RWPE2 (cell line): ENCODE data around the gene FNDC3B.

Source experiments
- ATAC-seq: fragments of 200-7000 bp; cut with Tn5 transposase; 3 replicates; pipeline ENCODE4 v1.9.1; 2021; ENCODE audit warnings: low read depth
- DNase-seq: peaks from one replicate; pipeline ENCODE4 v3.0.0-alpha.2; 2020; ENCODE audit warnings: low spot score
- H3K27ac ChIP-seq: fragments of 450-650 bp; 2 replicates; pipeline ENCODE4 v1.5.1; 2017; ENCODE audit warnings: mild to moderate bottlenecking; ENCODE audit not compliant: poor library complexity, severe bottlenecking
- H3K27me3 ChIP-seq: fragments of 250-450 bp; sonication (Bioruptor Pico); 2 replicates; pipeline ENCODE4 v1.5.1; 2021; ENCODE audit warnings: mild to moderate bottlenecking, moderate library complexity; ENCODE audit not compliant: insufficient read depth, poor library complexity, severe bottlenecking
- H3K36me3 ChIP-seq: fragments of 250-450 bp; sonication (Bioruptor Pico); 2 replicates; pipeline ENCODE4 v1.5.1; 2020; ENCODE audit warnings: low read depth, mild to moderate bottlenecking, moderate library complexity
- H3K4me1 ChIP-seq: fragments of 250-450 bp; sonication (Bioruptor Pico); 2 replicates; pipeline ENCODE4 v1.5.1; 2021; ENCODE audit warnings: mild to moderate bottlenecking, moderate library complexity; ENCODE audit not compliant: insufficient read depth, poor library complexity, severe bottlenecking
- H3K4me3 ChIP-seq: fragments of 250-450 bp; sonication (Bioruptor Pico); 2 replicates; pipeline ENCODE4 v1.5.1; 2021; ENCODE audit warnings: mild to moderate bottlenecking, moderate library complexity; ENCODE audit not compliant: severe bottlenecking
- H3K9me3 ChIP-seq: fragments of 250-450 bp; sonication (Bioruptor Pico); 2 replicates; pipeline ENCODE4 v1.5.1; 2021; ENCODE audit warnings: mild to moderate bottlenecking, moderate library complexity; ENCODE audit not compliant: severe bottlenecking
- TF ChIP-seq, protein P1 (sequence below): fragments of 450-650 bp; IDR thresholded peaks from one replicate; pipeline ENCODE4 v1.5.1; 2017; ENCODE audit warnings: mild to moderate bottlenecking, moderate library complexity; ENCODE audit not compliant: poor library complexity, severe bottlenecking

The FNDC3B gene

GRCh38 chr3:172274906-172275305 is 235.5 kb downstream of the FNDC3B start:
- Histone ChIP-seq H3K27me3 (no peaks in the 10 kb centered on the region), H3K9me3 (no peaks in the 10 kb centered on the region), H3K27ac (no peak overlapping the region), H3K36me3 (peaks cover 49% of the 10 kb centered on the region), H3K4me1 (peaks cover 7% of the 10 kb centered on the region), H3K4me3 (no peak overlapping the region)
- ATAC-seq (no peak), DNase-seq (no peak)
- TF ChIP-seq, protein P1, sequence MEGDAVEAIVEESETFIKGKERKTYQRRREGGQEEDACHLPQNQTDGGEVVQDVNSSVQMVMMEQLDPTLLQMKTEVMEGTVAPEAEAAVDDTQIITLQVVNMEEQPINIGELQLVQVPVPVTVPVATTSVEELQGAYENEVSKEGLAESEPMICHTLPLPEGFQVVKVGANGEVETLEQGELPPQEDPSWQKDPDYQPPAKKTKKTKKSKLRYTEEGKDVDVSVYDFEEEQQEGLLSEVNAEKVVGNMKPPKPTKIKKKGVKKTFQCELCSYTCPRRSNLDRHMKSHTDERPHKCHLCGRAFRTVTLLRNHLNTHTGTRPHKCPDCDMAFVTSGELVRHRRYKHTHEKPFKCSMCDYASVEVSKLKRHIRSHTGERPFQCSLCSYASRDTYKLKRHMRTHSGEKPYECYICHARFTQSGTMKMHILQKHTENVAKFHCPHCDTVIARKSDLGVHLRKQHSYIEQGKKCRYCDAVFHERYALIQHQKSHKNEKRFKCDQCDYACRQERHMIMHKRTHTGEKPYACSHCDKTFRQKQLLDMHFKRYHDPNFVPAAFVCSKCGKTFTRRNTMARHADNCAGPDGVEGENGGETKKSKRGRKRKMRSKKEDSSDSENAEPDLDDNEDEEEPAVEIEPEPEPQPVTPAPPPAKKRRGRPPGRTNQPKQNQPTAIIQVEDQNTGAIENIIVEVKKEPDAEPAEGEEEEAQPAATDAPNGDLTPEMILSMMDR: no peak

GRCh38 chr3:172275586-172275985 is 236.2 kb downstream of the FNDC3B start:
- H3K4me1 ChIP-seq: peaks cover 14% of the 10 kb centered on the region
- H3K36me3 ChIP-seq: peaks cover 42% of the 10 kb centered on the region
- no peak for DNase-seq
- H3K4me3 ChIP-seq: no peak overlapping the region
- TF ChIP-seq, protein P1: no peak
- no peaks in the 10 kb centered on the region for H3K9me3 ChIP-seq
- no peak overlapping the region for H3K27ac ChIP-seq
- H3K27me3 ChIP-seq: no peaks in the 10 kb centered on the region
- no peak for ATAC-seq

DNA sequence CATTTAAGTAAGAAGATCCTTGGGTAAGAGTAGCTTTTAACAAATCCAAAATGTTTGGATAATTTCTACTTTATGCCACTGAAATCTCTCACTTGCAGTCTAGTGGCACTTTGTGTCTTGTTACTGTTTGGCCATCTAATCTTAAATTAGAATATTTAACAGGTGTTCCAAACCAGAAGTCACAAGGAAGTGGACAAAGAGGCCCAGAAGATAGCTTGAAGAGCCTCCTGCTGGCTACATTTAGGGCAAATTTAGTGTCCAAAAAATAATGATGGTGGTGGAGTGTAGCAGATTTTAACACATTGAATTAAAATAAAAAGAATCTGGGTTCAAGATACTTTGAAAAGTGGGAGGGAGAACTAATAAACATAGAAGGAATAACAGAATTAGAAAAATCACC is 236.7 kb downstream of the FNDC3B start:
- DNase-seq (no peak), ATAC-seq (no peak)
- Histone ChIP-seq H3K4me1 (peaks cover 17% of the 10 kb centered on the region), H3K36me3 (peaks cover 37% of the 10 kb centered on the region), H3K9me3 (no peaks in the 10 kb centered on the region), H3K4me3 (no peak overlapping the region), H3K27ac (no peak overlapping the region), H3K27me3 (no peaks in the 10 kb centered on the region)
- TF ChIP-seq, protein P1: no peak

DNA sequence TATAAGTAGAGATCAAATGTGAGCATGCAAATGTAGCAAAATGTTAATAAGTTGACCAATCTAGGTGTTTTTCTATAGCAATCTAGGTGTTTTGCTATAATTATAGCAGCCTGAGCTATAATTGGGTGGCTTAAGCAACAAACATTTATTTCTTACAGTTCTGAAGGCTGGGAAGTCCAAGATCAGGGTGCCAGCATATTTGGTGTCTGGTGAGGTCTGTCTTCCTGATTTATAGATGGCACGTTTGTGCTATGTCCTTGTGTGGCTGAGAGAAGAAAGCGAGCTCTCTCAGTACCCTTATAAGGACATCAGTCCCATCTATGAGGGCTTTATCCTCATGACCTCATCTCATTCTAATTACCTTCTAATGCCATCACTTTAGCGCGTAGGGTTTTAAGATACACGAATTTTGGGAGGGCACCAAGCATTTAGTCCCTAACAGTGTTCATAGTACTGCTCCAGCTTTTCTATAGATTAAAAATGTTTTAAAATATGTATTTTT is 237.8 kb downstream of the FNDC3B start:
- Histone ChIP-seq H3K4me1 (peaks cover 18% of the 10 kb centered on the region), H3K4me3 (no peak overlapping the region), H3K27ac (no peak overlapping the region), H3K27me3 (no peaks in the 10 kb centered on the region), H3K36me3 (peaks cover 31% of the 10 kb centered on the region), H3K9me3 (no peaks in the 10 kb centered on the region)
- no peak for ATAC-seq
- TF ChIP-seq, protein P1: no peak
- DNase-seq: no peak

GRCh38 chr3:172279191-172279640 is 239.8 kb downstream of the FNDC3B start:
- no peaks in the 10 kb centered on the region for H3K9me3 ChIP-seq
- no peak; the same call in 2 of the 3 replicates for ATAC-seq

More at GRCh38 chr3:172279191-172279640, 239.8 kb downstream of the FNDC3B start:
- TF ChIP-seq, protein P1: no peak
- Histone ChIP-seq H3K27ac (peak overlapping the region; percentile 16), H3K36me3 (peaks cover 26% of the 10 kb centered on the region), H3K4me3 (no peak overlapping the region), H3K27me3 (no peaks in the 10 kb centered on the region), H3K4me1 (peaks cover 31% of the 10 kb centered on the region)
- no peak for DNase-seq
